GM18511 (cell line): Measurements from ENCODE around the gene COL12A1.
A peak's percentile ranks its signal among the peaks of the same experiment; 100 is the strongest.

Experiments
- ATAC-seq: cut with Tn5 transposase; IDR thresholded peaks from one replicate; pipeline ENCODE4 v1.9.1; 2021; ENCODE audit warnings: mild to moderate bottlenecking, moderate library complexity; ENCODE audit not compliant: unreplicated experiment

COL12A1 gene

DNA sequence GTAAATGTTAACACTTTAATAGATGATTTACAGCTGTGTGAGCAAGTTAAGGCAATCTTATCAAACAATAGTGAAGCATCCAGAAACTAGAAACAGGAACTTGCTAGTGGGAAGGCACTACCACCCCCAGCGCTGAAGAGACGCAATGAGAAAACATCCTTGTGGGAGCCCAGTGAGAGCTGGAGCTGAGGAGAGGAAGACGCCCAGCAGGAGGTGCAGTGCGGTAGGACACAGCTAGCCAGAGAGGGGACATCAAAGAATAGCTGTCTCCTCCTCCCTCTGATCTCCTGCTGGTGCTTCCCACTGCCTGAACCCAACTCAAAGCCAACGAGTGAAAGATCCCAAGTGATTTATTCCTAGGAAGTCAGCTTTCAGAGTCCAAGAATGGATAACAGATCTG is 140.3 kb downstream of the COL12A1 start:
- ATAC-seq, result peak; percentile 46

GRCh38 chr6:75052491-75052890 is 153.4 kb downstream of the COL12A1 start:
- no peak for ATAC-seq

GRCh38 chr6:75049308-75049707 is 156.5 kb downstream of the COL12A1 start:
- no peak for ATAC-seq

DNA sequence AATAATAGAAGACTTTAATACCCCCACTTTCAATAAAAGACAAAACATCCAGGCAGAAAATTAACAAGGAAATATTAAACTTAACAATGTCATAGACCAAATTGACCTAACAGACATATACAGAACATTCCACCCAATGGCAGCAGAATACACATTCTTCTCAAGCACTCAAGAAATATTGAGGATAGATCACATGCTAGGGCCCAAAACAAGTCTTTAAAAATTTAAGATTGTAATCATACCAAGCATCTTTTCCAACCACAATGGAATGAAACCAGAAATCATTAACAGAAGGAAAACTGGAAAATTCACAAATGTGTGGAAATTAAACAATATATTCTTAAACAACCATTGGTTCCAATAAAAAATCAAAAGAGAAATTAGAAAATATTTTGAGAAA is 161.0 kb downstream of the COL12A1 start:
- no peak for ATAC-seq

DNA sequence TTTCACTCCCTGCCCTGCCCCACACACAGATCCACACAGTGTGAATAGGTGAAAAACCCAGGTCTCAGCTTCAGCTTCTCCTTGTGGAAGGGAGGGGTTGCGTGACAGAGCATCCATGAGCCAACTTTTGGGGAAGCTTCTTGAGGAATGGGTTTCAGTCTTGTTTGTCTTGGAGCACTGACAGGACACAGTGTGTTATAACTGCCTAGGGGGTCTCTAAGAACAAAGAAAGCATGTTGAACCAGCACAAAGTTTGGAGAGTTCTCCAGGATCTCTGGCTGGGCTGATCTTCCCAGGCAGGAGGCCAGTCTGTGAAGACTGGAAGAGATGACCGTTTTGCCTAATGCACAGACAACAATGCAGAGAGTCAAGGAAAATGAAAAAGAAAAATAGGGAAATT is 164.5 kb downstream of the COL12A1 start:
- no peak for ATAC-seq
